ENCODE data around the gene NLK.
"Not testable (repeated sequence)": the region's sequence is repeated elsewhere in the genome, so short reads cannot be mapped to it uniquely, and the experiment has no call there.

NLK gene

GRCh38 chr17:28018439-28019070, 23.9 kb upstream of the NLK start:
- no peak for TF ChIP-seq CTCF (IDR thresholded peaks at IDR 0.05; ENCODE audit: extremely low read depth, insufficient read depth, missing control alignments)
- no peak for DNase-seq (ENCODE audit: low spot score)
- in situ Hi-C loops (cut with MboI; ENCODE audit: low pct_unique_long_range_greater_than_20kb, low sequenced_read_pairs, unreplicated experiment) = no loop called here

- no peak for TF ChIP-seq CTCF (IDR thresholded peaks at IDR 0.05; ENCODE audit: extremely low read depth, insufficient read depth, missing control alignments)
- in situ Hi-C loops (cut with MboI; ENCODE audit: low pct_unique_long_range_greater_than_20kb, low sequenced_read_pairs, unreplicated experiment) = no loop called here
- DNase-seq (ENCODE audit: low spot score) = no peak
Measured at GRCh38 chr17:28020515-28020914, 22.0 kb upstream of the NLK start.

- TF ChIP-seq CTCF (IDR thresholded peaks at IDR 0.05; ENCODE audit: extremely low read depth, insufficient read depth, missing control alignments) = no peak
- no peak for DNase-seq (ENCODE audit: low spot score)
- in situ Hi-C loops (cut with MboI; ENCODE audit: low pct_unique_long_range_greater_than_20kb, low sequenced_read_pairs, unreplicated experiment) = no loop called here
Measured at GRCh38 chr17:28029044-28029443, 13.4 kb upstream of the NLK start.

GRCh38 chr17:28030386-28030785, 12.1 kb upstream of the NLK start:
- no peak for DNase-seq (ENCODE audit: low spot score)
- in situ Hi-C loops (cut with MboI; ENCODE audit: low pct_unique_long_range_greater_than_20kb, low sequenced_read_pairs, unreplicated experiment) = no loop called here
- TF ChIP-seq CTCF (IDR thresholded peaks at IDR 0.05; ENCODE audit: extremely low read depth, insufficient read depth, missing control alignments) = no peak

GRCh38 chr17:28031174-28031573, 11.3 kb upstream of the NLK start:
- TF ChIP-seq CTCF (IDR thresholded peaks at IDR 0.05; ENCODE audit: extremely low read depth, insufficient read depth, missing control alignments) = no peak
- in situ Hi-C loops (cut with MboI; ENCODE audit: low pct_unique_long_range_greater_than_20kb, low sequenced_read_pairs, unreplicated experiment) = no loop called here
- no peak for DNase-seq (ENCODE audit: low spot score)

- in situ Hi-C loops (cut with MboI; ENCODE audit: low pct_unique_long_range_greater_than_20kb, low sequenced_read_pairs, unreplicated experiment) = no loop called here
- no peak for TF ChIP-seq CTCF (IDR thresholded peaks at IDR 0.05; ENCODE audit: extremely low read depth, insufficient read depth, missing control alignments)
- no peak for DNase-seq (ENCODE audit: low spot score)
Measured at GRCh38 chr17:28033972-28034714, 8.3 kb upstream of the NLK start.

- DNase-seq (ENCODE audit: low spot score); in situ Hi-C loops (cut with MboI; ENCODE audit: low pct_unique_long_range_greater_than_20kb, low sequenced_read_pairs, unreplicated experiment): not testable (repeated sequence)
Measured at GRCh38 chr17:28035452-28035851, 7.0 kb upstream of the NLK start.

- in situ Hi-C loops (cut with MboI; ENCODE audit: low pct_unique_long_range_greater_than_20kb, low sequenced_read_pairs, unreplicated experiment) = not testable (repeated sequence)
Measured at GRCh38 chr17:28035884-28036283, 6.6 kb upstream of the NLK start.

More at GRCh38 chr17:28035884-28036283, 6.6 kb upstream of the NLK start:
- DNase-seq (ENCODE audit: low spot score) = not testable (repeated sequence)
